Left colon (tissue), 2 donors: ENCODE results near the gene GMPR. TPM values are rescaled to one million over a fixed set of nuclear protein-coding genes. Genes with fewer than 3 reads are reported as not detected.
A peak's percentile ranks its signal among the peaks of the same experiment; 100 is the strongest.

Experiments used
- ATAC-seq: fragments of 200-7000 bp; cut with Tn5 transposase; one replicate; pipeline ENCODE4 v1.9.1; 2020; ENCODE audit warnings: mild to moderate bottlenecking, moderate library complexity
- DNase-seq, 2 donors: peaks; one replicate each; pipeline ENCODE4 v3.0.0-alpha.2; 2020
- intact Hi-C, 2 donors: fragments of 100-400 bp; cut with DNase I in 1 of 2; cut with micrococcal nuclease in 1 of 2; formaldehyde crosslinking; loops; one replicate each; pipeline versions ENCODE4 v1.11.2 to v1.14.0; 2022; cut with DNase I, micrococcal nuclease
- total RNA-seq, 2 donors: library from RNA; stranded (reverse); fragmentation: NEBNext Ultra II Directional; extraction: Animal tissue kit (Norgen Biotek cat#: 25700); gene quantifications; one replicate each; pipeline ENCODE4 v1.2.1, GENCODE V29; 2021
- donor health status: DM: no; HTN: no; CAD: no.
- donor health status: DM: yes; HTN: yes; CAD: no.

Gene GMPR
- total RNA-seq, 2 donors from 2014 or later, result 2.3 to 5.6 TPM

GRCh38 chr6:16284472-16284871 is 46.1 kb downstream of the GMPR start:
- intact Hi-C loops, result no loop called here
- DNase-seq, result no peak
- ATAC-seq, result no peak

DNA sequence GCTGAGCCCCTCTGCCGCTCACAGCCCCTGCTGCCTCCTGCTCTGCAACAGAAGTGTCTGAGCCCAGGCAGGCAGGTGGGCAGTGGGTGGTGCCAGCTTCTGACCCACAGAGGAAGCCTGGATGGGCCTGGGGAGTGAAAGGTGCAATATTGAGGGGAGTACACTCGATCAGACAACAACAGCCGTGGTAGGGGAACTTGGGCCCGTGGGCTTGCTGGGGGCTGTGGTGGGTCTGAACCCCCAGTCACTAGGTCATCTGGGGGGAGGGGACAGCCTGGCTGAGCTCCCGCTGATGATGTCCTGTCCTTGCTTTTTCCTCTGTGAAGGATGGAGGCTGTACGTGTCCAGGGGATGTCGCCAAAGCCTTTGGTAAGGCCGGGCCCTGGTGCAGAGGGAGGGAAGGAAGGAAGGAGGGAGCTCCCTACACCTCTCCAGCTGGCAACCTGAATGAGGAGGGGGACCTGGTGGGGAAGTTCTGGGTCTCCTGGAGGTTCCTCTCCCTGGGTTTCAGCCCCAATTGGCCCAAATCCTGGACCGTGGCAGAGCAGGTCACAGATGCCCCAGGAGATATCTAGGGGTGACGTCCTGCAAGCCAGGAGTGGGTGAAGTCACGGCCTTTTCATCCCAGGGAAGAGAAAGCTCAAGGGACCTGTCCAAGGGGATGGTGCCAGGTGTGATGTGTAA is 47.2 kb downstream of the GMPR start:
- ATAC-seq (no peak), DNase-seq (no peak)
- intact Hi-C loops, result no loop called here

DNA sequence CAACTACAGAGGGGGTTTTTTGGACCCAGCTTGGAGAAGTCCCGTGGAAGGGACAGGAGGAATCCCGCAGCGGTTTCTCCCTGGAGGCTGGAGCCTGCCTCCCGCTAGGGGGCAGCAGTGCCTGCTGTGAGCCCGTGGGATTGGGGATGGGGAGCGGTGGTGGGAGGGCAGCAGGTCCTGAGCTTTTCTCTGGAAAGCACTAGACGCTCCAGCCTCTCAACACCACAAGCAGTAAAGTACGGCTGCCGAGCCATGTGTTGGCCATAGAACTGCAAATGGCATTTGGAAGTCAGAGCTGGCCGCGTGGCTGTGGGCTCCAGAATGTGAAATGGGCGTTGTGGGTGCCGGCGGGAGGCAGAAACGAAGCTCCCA is 47.8 kb downstream of the GMPR start:
- DNase-seq (peak in 1 of 2 donors; percentile 18), ATAC-seq (no peak)
- intact Hi-C loops, result no loop called here

DNA sequence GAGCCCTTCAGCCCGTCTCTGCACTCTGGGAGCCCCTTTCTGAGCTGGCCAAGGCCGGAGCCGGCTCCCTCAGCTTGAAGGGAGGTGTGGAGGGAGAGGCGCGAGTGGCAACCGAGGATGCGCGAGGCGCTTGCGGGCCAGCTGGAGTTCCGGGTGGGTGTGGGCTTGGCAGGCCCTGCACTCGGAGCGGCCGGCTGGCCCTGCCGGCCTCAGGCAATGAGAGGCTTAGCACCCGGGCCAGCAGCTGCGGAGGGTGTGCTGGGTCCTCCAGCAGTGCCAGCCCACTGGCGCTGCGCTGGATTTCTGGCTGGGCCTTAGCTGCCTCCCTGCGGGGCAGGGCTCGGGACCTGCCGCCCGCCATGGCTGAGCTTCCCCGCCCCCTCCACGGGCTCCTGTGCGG is 49.8 kb downstream of the GMPR start:
- DNase-seq, result no peak
- no peak for ATAC-seq
- intact Hi-C loops, result no loop called here

DNA sequence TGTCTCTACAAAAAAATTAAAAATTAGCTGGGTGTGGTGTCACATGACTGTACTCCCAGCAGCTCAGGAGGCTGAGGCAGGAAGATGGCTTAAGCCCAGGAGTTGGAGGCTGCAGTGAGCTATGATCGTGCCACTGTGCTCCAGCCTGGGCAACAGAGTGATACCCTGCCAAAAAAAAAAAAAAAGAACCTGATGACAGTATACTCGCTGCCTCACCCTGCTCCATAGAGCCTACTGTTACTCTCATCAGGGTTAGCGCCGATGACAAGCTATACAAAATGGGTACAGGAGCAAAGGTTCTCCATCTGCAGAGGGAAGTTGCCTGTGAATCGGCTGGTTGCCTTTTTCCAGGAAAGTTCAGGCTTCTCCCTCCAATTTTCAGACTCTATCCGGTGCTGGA is 53.4 kb downstream of the GMPR start:
- intact Hi-C loops, result no loop called here
- no peak for ATAC-seq
- no peak for DNase-seq

GRCh38 chr6:16292432-16292831 is 54.0 kb downstream of the GMPR start:
- intact Hi-C loops, result no loop called here
- DNase-seq, result no peak
- no peak for ATAC-seq

DNA sequence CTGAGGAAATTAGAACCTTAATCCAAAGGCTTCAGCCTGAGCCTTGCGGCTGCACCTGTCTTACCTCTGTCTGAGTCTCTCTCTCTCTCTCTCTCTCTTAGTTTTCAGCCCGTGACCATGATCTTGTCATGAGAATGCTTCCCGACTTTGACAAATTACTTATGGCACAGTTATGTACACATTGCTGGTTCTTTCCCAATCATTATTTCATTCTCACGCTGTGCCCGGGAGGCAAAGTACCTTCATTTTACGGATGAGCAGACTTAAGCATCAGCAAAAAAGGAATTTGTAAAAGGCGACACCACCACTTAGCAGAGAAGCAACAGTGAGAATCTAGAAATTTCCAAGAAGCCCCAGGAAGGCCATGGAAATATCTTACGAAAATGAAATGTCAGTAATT is 54.6 kb downstream of the GMPR start:
- DNase-seq, result no peak
- ATAC-seq, result no peak
- intact Hi-C loops, result no loop called here

DNA sequence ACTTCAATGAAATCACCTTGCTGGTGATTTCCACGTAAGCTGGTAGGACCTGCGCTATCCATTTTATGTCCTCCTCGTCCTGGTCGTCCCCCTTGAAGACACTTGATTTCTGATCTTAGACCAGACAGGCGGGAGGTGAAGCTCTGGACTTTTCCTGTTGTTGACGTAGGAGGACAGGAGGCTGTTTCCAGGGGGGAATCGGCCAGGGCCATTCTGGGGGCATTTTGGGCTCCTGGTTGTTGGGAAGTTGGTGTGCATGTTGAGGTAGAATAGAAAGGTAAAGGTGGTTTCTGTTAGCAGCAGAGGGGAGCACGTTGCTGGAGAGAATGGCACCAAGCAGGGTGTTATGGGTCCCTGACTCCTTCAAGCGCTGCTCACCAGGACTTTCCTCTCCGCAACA is 56.0 kb downstream of the GMPR start:
- ATAC-seq (no peak), DNase-seq (no peak)
- intact Hi-C loops, result no loop called here

DNA sequence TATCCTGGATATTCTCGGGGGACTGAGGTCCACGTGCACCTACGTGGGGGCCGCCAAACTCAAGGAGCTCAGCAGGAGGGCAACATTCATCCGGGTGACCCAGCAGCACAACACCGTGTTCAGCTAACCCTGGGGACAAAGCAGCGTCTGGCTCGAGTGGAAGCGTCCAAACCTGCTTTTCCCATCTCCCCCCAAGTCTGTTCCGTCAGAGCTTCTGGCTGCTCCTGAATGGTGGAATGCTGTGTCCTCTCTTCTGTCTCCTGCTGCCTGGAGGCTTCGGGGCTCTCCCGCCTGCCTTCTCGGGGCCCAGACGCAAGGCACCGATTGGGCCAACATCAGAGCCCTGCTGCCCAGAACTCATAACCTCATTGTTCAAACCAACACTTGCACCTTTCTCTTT is 56.7 kb downstream of the GMPR start:
- DNase-seq (no peak), ATAC-seq (no peak)
- intact Hi-C loops, result no loop called here

- intact Hi-C loops, result no loop called here
- DNase-seq, result no peak
- ATAC-seq, result no peak
These were observed 57.1 kb downstream of the GMPR start for GRCh38 chr6:16295471-16295870.

- ATAC-seq, result no peak
- no peak for DNase-seq
- intact Hi-C loops, result no loop called here
These were observed 57.8 kb downstream of the GMPR start for GRCh38 chr6:16296061-16296670.

- ATAC-seq (no peak), DNase-seq (no peak)
- intact Hi-C loops, result no loop called here
These were observed 61.5 kb downstream of the GMPR start for GRCh38 chr6:16299861-16300260.

GRCh38 chr6:16301511-16301910 is 63.1 kb downstream of the GMPR start:
- ATAC-seq, result no peak
- intact Hi-C loops, result no loop called here
- DNase-seq, result no peak

GRCh38 chr6:16302721-16303552 is 64.5 kb downstream of the GMPR start:
- DNase-seq (no peak), ATAC-seq (no peak)

GRCh38 chr6:16305246-16305725 is 66.9 kb downstream of the GMPR start:
- intact Hi-C loops, result no loop called here
- DNase-seq, result no peak
- ATAC-seq, result no peak

More at GRCh38 chr6:16302721-16303552, 64.5 kb downstream of the GMPR start:
- intact Hi-C loops, result no loop called here

GRCh38 chr6:16305788-16306187 is 67.4 kb downstream of the GMPR start:
- ATAC-seq (no peak), DNase-seq (no peak)
- intact Hi-C loops, result no loop called here

DNA sequence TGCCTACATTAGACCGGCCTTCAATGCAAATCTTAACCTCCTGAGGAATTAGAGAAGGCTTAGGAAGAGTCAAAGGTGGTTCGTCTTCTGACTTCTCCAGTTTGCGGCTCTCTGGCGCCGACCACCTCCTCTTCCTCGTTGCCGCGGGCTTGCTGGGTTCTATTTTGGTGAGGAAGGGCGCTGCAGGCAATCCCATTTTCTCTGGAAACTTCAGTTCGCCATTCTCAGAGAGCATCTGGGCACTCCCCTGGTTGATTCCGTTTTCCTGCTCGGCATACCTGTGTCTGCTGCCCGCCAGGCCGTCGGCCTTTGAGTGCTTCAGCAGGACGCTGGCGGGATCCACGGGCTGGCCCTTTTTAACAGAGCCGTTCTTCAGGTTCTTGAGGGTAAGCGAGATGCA is 67.9 kb downstream of the GMPR start:
- intact Hi-C loops, result no loop called here
- DNase-seq (no peak), ATAC-seq (no peak)

- intact Hi-C loops, result no loop called here
- DNase-seq, result no peak
- ATAC-seq, result no peak
These were observed 73.4 kb downstream of the GMPR start for GRCh38 chr6:16311763-16312162.

- intact Hi-C loops, result no loop called here
- no peak for ATAC-seq
- DNase-seq, result no peak
These were observed 75.3 kb downstream of the GMPR start for GRCh38 chr6:16313732-16314131.

DNA sequence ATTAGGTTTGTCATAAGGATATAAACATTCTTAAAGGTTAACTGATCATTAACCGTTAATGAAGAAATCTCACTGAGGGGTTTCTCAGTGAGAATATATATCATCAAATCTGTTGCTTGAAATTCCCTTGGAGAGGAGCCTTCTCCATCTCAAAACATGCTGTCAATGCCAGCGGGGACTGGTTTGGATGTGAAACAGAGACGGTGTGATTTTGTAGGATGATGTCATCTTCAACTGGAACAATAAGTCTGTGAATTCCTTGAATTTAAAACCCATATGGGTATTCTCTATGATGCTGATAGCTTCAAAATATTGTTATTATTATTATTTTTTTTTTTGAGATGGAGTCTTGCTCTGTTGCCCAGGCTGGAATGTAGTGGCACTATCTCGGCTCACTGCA is 75.9 kb downstream of the GMPR start:
- ATAC-seq (no peak), DNase-seq (no peak)
- intact Hi-C loops, result no loop called here
